ENCODE results near the gene AMPD2. TPM values are rescaled to one million over a fixed set of nuclear protein-coding genes. Genes with fewer than 3 reads are reported as not detected.
"Not testable (repeated sequence)": the region's sequence is repeated elsewhere in the genome, so short reads cannot be mapped to it uniquely, and the experiment has no call there.

The AMPD2 gene
- total and polyA plus RNA-seq, 8 donors, result 38.7 to 86.9 (median 49.0) TPM

GRCh38 chr1:109671067-109671466 lies 51.4 kb downstream of the AMPD2 start:
- TF ChIP-seq CTCF (IDR thresholded peaks at IDR 0.05), result no peak
- Histone ChIP-seq H3K27ac (no peak overlapping the region), H3K9me3 (no peaks in the 10 kb centered on the region), H3K4me3 (no peak overlapping the region), H3K27me3 (no peaks in the 10 kb centered on the region), H3K36me3 (peaks cover 0 to 4% of the 10 kb centered on the region in 2 donors), H3K4me1 (peaks cover 0 to 15% of the 10 kb centered on the region in 2 donors)
- intact Hi-C loops (cut with DNase I), result loop anchor here in 1 of 2 donors (5.0 kb wide), 1 partner anchor 46 kb away; no protein-coding TSS in a partner anchor
- ATAC-seq, result no peak
- no peak for DNase-seq

GRCh38 chr1:109673861-109674260 lies 54.2 kb downstream of the AMPD2 start:
- H3K4me1 ChIP-seq, H3K9me3 ChIP-seq, ATAC-seq, H3K4me3 ChIP-seq, DNase-seq, H3K27me3 ChIP-seq, H3K27ac ChIP-seq, H3K36me3 ChIP-seq: not testable (repeated sequence)
- intact Hi-C loops (cut with DNase I), result loop anchor here in 1 of 2 donors (5.0 kb wide), 1 partner anchor 43 kb away; no protein-coding TSS in a partner anchor

GRCh38 chr1:109676683-109677381 lies 57.2 kb downstream of the AMPD2 start:
- ATAC-seq; H3K4me1 ChIP-seq; H3K36me3 ChIP-seq; H3K9me3 ChIP-seq; H3K27me3 ChIP-seq; H3K27ac ChIP-seq; DNase-seq; H3K4me3 ChIP-seq; intact Hi-C loops (cut with DNase I): not testable (repeated sequence)

GRCh38 chr1:109677459-109677858 lies 57.8 kb downstream of the AMPD2 start:
- Histone ChIP-seq H3K27ac (no peak overlapping the region), H3K4me1 (no peaks in the 10 kb centered on the region), H3K27me3 (no peaks in the 10 kb centered on the region), H3K9me3 (no peaks in the 10 kb centered on the region), H3K4me3 (no peak overlapping the region), H3K36me3 (peaks cover 0 to 4% of the 10 kb centered on the region in 2 donors)
- intact Hi-C loops (cut with DNase I), result no loop called here
- DNase-seq, result no peak
- ATAC-seq, result no peak
- no peak for TF ChIP-seq CTCF (IDR thresholded peaks at IDR 0.05)

- H3K9me3 ChIP-seq; H3K27me3 ChIP-seq; H3K4me3 ChIP-seq; ATAC-seq; intact Hi-C loops (cut with DNase I); H3K4me1 ChIP-seq; DNase-seq; H3K27ac ChIP-seq; H3K36me3 ChIP-seq: not testable (repeated sequence)
These were observed 59.0 kb downstream of the AMPD2 start for GRCh38 chr1:109678637-109679036.

Other genes starting within 250 kb of the AMPD2 start
- gene SORT1, start 221.9 kb upstream of the AMPD2 start, total RNA-seq, result 100 to 1,000 TPM; 123 to 165 TPM
- gene SORT1, start 221.9 kb upstream of the AMPD2 start, polyA plus RNA-seq (ENCODE audit: insufficient read length in 6 of 6), result 10 to 100 TPM; 39.4 to 46.9 (median 45.6) TPM
- gene PSMA5, start 193.4 kb upstream of the AMPD2 start, total RNA-seq, result 10 to 100 TPM; 62.2 to 89.0 TPM
- gene PSMA5, start 193.4 kb upstream of the AMPD2 start, polyA plus RNA-seq (ENCODE audit: insufficient read length in 6 of 6), result 10 to 100 TPM; 74.2 to 94.7 (median 89.7) TPM
- gene SYPL2, start 153.3 kb upstream of the AMPD2 start, total RNA-seq, result 1 to 10 TPM; 3.6 to 4.5 TPM
- under 1 TPM; 0.14 to 0.37 (median 0.21) TPM for gene SYPL2, start 153.3 kb upstream of the AMPD2 start, polyA plus RNA-seq (ENCODE audit: insufficient read length in 6 of 6)
- 1 to 10 TPM; 4.7 to 5.6 TPM for gene ATXN7L2, start 135.9 kb upstream of the AMPD2 start, total RNA-seq
- gene ATXN7L2, start 135.9 kb upstream of the AMPD2 start, polyA plus RNA-seq (ENCODE audit: insufficient read length in 6 of 6), result 10 to 100 TPM in 2 of 6 donors, 1 to 10 TPM in 4; 7.4 to 11.7 (median 8.2) TPM
- gene CYB561D1, start 125.7 kb upstream of the AMPD2 start, total RNA-seq, result 10 to 100 TPM; 11.3 to 14.9 TPM
- 1 to 10 TPM; 6.0 to 10.0 (median 7.6) TPM for gene CYB561D1, start 125.7 kb upstream of the AMPD2 start, polyA plus RNA-seq (ENCODE audit: insufficient read length in 6 of 6)
- gene AMIGO1, start 110.1 kb upstream of the AMPD2 start, total RNA-seq, result 1 to 10 TPM; 4.1 to 8.1 TPM
- gene AMIGO1, start 110.1 kb upstream of the AMPD2 start, polyA plus RNA-seq (ENCODE audit: insufficient read length in 6 of 6), result 1 to 10 TPM; 3.1 to 4.6 (median 3.5) TPM
- gene GPR61, start 80.0 kb upstream of the AMPD2 start, total RNA-seq, result not detected
- under 1 TPM; 0.43 to 0.93 (median 0.69) TPM for gene GPR61, start 80.0 kb upstream of the AMPD2 start, polyA plus RNA-seq (ENCODE audit: insufficient read length in 6 of 6)
- 1 to 10 TPM; 6.4 to 9.9 TPM for gene GNAI3, start 71.2 kb upstream of the AMPD2 start, total RNA-seq
- 10 to 100 TPM in 5 of 6 donors, 1 to 10 TPM in 1; 9.8 to 11.5 (median 11.1) TPM for gene GNAI3, start 71.2 kb upstream of the AMPD2 start, polyA plus RNA-seq (ENCODE audit: insufficient read length in 6 of 6)
- gene GNAT2, start 221 bp upstream of the AMPD2 start, total RNA-seq, result not detected
- gene GNAT2, start 221 bp upstream of the AMPD2 start, polyA plus RNA-seq (ENCODE audit: insufficient read length in 6 of 6), result under 1 TPM in 1 of 6 donors, not detected in 5; 0.21 TPM
- 10 to 100 TPM; 20.2 to 22.2 TPM for gene GSTM4, start 36.3 kb downstream of the AMPD2 start, total RNA-seq
- 10 to 100 TPM; 28.7 to 37.2 (median 29.8) TPM for gene GSTM4, start 36.3 kb downstream of the AMPD2 start, polyA plus RNA-seq (ENCODE audit: insufficient read length in 6 of 6)
- 10 to 100 TPM; 25.4 to 28.3 TPM for gene GSTM2, start 48.2 kb downstream of the AMPD2 start, total RNA-seq
- 100 to 1,000 TPM; 188 to 281 (median 236) TPM for gene GSTM2, start 48.2 kb downstream of the AMPD2 start, polyA plus RNA-seq (ENCODE audit: insufficient read length in 6 of 6)
- gene GSTM1, start 68.0 kb downstream of the AMPD2 start, total RNA-seq, result 10 to 100 TPM in 1 of 2 donors, not detected in 1; 24.9 TPM
- gene GSTM1, start 68.0 kb downstream of the AMPD2 start, polyA plus RNA-seq (ENCODE audit: insufficient read length in 6 of 6), result 100 to 1,000 TPM in 3 of 6 donors, 10 to 100 TPM in 1, 1 to 10 TPM in 2; 1.7 to 165 (median 99.6) TPM
- 10 to 100 TPM in 1 of 2 donors, 1 to 10 TPM in 1; 8.4 to 11.6 TPM for gene GSTM5, start 92.4 kb downstream of the AMPD2 start, total RNA-seq
- 10 to 100 TPM; 56.3 to 91.2 (median 65.1) TPM for gene GSTM5, start 92.4 kb downstream of the AMPD2 start, polyA plus RNA-seq (ENCODE audit: insufficient read length in 6 of 6)
- gene GSTM3, start 121.2 kb downstream of the AMPD2 start, total RNA-seq, result 10 to 100 TPM; 13.8 to 30.9 TPM
- 100 to 1,000 TPM in 4 of 6 donors, 10 to 100 TPM in 2; 83.6 to 142 (median 114) TPM for gene GSTM3, start 121.2 kb downstream of the AMPD2 start, polyA plus RNA-seq (ENCODE audit: insufficient read length in 6 of 6)
- not detected for gene EPS8L3, start 144.1 kb downstream of the AMPD2 start, total RNA-seq
- under 1 TPM; 0.21 to 0.99 (median 0.52) TPM for gene EPS8L3, start 144.1 kb downstream of the AMPD2 start, polyA plus RNA-seq (ENCODE audit: insufficient read length in 6 of 6)

Data from left lung (tissue), 10 donors.